Heart right ventricle (tissue), 16 donors: ENCODE measurements around the gene ZNF490. TPM values are rescaled to one million over a fixed set of nuclear protein-coding genes. Genes with fewer than 3 reads are reported as not detected.
"Not testable (repeated sequence)": the region's sequence is repeated elsewhere in the genome, so short reads cannot be mapped to it uniquely, and the experiment has no call there.

ENCODE experiments used
- ATAC-seq, 8 donors: fragments of 200-7000 bp; cut with Tn5 transposase; one replicate each; pipeline ENCODE4 v1.9.1; 2020; ENCODE audit warnings: mild to moderate bottlenecking in 8 of 8, moderate library complexity in 8 of 8, moderate number of reproducible peaks in 1 of 8
- DNase-seq, 2 donors: peaks; one replicate each; pipeline ENCODE4 v3.0.0-alpha.2; 2020
- H3K27ac ChIP-seq, 10 donors: fragments of 200-600 bp; sonication (generic) in 2 of 10; one replicate each; pipeline versions ENCODE4 v1.5.0 to v1.8.0; 2020 to 2022; ENCODE audit warnings: mild to moderate bottlenecking in 3 of 10
- H3K27me3 ChIP-seq, 7 donors: fragments of 200-600 bp; one replicate each; pipeline ENCODE4 v1.8.0; 2021 to 2022; ENCODE audit warnings: mild to moderate bottlenecking in 2 of 7
- H3K36me3 ChIP-seq, 9 donors: fragments of 200-600 bp; sonication (generic) in 1 of 9; one replicate each; pipeline versions ENCODE4 v1.5.0 to v1.8.0; 2020 to 2022; ENCODE audit warnings: mild to moderate bottlenecking in 2 of 9
- H3K4me1 ChIP-seq, 9 donors: fragments of 200-600 bp; sonication (generic) in 1 of 9; one replicate each; pipeline versions ENCODE4 v1.5.0 to v1.8.0; 2020 to 2022; ENCODE audit warnings: mild to moderate bottlenecking in 4 of 9
- H3K4me3 ChIP-seq, 10 donors: fragments of 200-600 bp; sonication (generic) in 2 of 10; one replicate each; pipeline versions ENCODE4 v1.5.0 to v1.8.0; 2020 to 2022; ENCODE audit warnings: mild to moderate bottlenecking in 7 of 10, moderate library complexity in 2 of 10
- H3K9me3 ChIP-seq, 11 donors: fragments of 200-600 bp in 10 of 11; sonication (generic) in 2 of 11; one replicate each; pipeline versions ENCODE4 v1.5.0 to v1.8.0; 2013 to 2022; ENCODE audit warnings: mild to moderate bottlenecking in 2 of 11, control low read depth in 1 of 11, moderate library complexity in 1 of 11
- CTCF ChIP-seq, 9 donors: fragments of 200-600 bp; sonication (generic) in 2 of 9; IDR thresholded peaks; one replicate each; pipeline versions ENCODE4 v1.5.0 to v1.8.0; 2021 to 2022; ENCODE audit warnings: antibody characterized with exemption in 9 of 9, mild to moderate bottlenecking in 5 of 9, moderate library complexity in 1 of 9
- WGBS, 2 donors: extraction: QIAGEN DNeasy Blood & Tissue Kit; methylation state at CpG; one replicate each; pipeline ENCODE4 v1.1.7; 2013; ENCODE audit warnings: inconsistent platforms in 1 of 2; 5-methylcytosine and 5-hydroxymethylcytosine counted together
- intact Hi-C, 10 donors: fragments of 100-400 bp; cut with DNase I; formaldehyde crosslinking; loops; one replicate each; pipeline versions ENCODE4 v1.11.1 to v1.14.2; 2022
- polyA plus RNA-seq, 2 donors: library from polyadenylated mRNA; stranded (reverse); fragments of 200-250 nt; gene quantifications; one replicate each; pipeline ENCODE4 v1.2.3, GENCODE V29; 2013
- total RNA-seq, 10 donors: library from RNA; stranded (reverse); fragmentation: NEBNext Ultra II Directional in 3 of 10; extraction: Animal tissue kit (Norgen Biotek cat#: 25700) in 3 of 10; gene quantifications; one replicate each; pipeline versions ENCODE4 v1.2.1 to v1.2.4, GENCODE V29; 2021 to 2023
- donor health status: Arrhythmogenic right ventricular cardiomyopathy.
- donor health status: ischemic (EF 13 %, LVEDD 7.1; RV severe dilation, severe dysfunction).
- donor health status: healthy with polysubstance abuse.
- donor health status: DM: no; HTN: yes; CAD: no.
- donor health status: DM: no; HTN: no; CAD: no.
- donor health status: ischemic (EF 25% LVEDD 6.9; RV normal size, moderate dysfunction).
- donor health status: ischemic (EF 25% LVEDD 5.7; RV mildly dilated, moderate dysfunction).
- donor health status: healthy.
- donor health status: DM: yes; HTN: yes; CAD: no.
- donor health status: Ischemic cardiomyopathy.
- donor health status: ischemic (EF 35%, LVEDD 5.7; RV mildly dilated, moderate dysfunction).
- donor health status: nonischemic (EF 11% LVEDD 7.7; RV severe dilation, severe dysfunction).
- donor health status: DM: yes; HTN: yes; CAD: no.
- donor health status: PGD.
- donor health status: ischemic (EF 29% LVEDD 5.4; RV normal size, mild dysfunction).
- donor health status: nonischemic (EF 23%, LVEDD 6.1; RV moderate dilation, normal function).

ZNF490 gene
- total and polyA plus RNA-seq, 12 donors: 0.22 to 7.2 (median 5.2) TPM

- intact Hi-C loops: loop anchor here in 2 of 10 donors (10.0 kb wide), 1 partner anchor 107 kb away; no protein-coding TSS in a partner anchor
Observed at GRCh38 chr19:12567951-12568350, 42.7 kb downstream of the ZNF490 start.

GRCh38 chr19:12566380-12566779 is 44.2 kb downstream of the ZNF490 start:
- 86 to 93% methylated on average over 4 to 5 of the region's 5 CpGs for WGBS, 2 donors

More at GRCh38 chr19:12567951-12568350, 42.7 kb downstream of the ZNF490 start:
- TF ChIP-seq CTCF (IDR thresholded peaks at IDR 0.05): no peak
- no peak for ATAC-seq
- Histone ChIP-seq H3K9me3 (no peaks in the 10 kb centered on the region), H3K4me3 (no peak overlapping the region), H3K36me3 (no peaks in the 10 kb centered on the region), H3K27ac (no peak overlapping the region), H3K4me1 (peaks cover 0 to 8% (median 0%) of the 10 kb centered on the region in 9 donors), H3K27me3 (no peaks in the 10 kb centered on the region)
- 85% methylated on average over 4 of the region's 4 CpGs for WGBS, 2 donors
- DNase-seq: no peak

DNA sequence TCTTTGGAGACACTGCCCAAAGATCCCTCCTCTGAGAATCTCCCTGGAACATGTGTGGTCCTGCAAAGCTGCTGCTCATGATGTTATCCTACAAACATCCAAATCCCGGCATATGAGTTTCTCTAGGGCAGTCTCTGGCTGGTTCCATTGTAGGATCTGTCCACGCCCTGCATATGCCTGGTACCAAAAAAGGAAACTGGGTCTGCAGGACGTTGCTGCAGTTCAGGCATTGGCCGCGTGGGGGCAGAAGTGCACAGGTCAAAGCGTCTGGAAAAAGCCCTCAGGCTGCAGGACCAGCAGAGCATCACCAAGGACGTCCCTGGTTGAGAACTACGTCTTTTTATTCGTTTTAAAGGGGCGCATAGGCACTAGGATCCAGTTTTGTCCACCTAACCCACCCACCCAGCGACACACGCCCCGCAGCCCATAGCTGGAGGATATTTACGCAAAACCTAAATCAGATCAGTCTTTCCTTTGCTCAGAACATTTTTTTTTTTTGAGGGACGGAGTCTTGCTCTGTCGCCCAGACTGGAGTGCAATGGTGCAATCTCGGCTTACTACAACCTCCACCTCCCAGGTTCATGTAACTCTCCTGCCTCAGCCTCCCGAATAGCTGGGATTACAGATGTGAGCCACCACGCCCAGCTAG is 46.5 kb downstream of the ZNF490 start:
- peak; percentile 89 to 94 (median 92) for ATAC-seq
- Histone ChIP-seq H3K27ac (no peak overlapping the region), H3K36me3 (no peaks in the 10 kb centered on the region), H3K9me3 (no peaks in the 10 kb centered on the region), H3K27me3 (no peaks in the 10 kb centered on the region), H3K4me3 (no peak overlapping the region), H3K4me1 (peaks cover 0 to 8% (median 0%) of the 10 kb centered on the region in 9 donors)
- peak; percentile 89 to 91 for DNase-seq
- intact Hi-C loops: loop anchor here in 9 of 10 donors (5.0 to 10.0 kb wide), 5 partner anchors 103 to 283 kb away; partner anchors contain the start of genes MAN2B1 (in 2 of the 9) and WDR83 (in 2 of the 9)
- TF ChIP-seq CTCF (IDR thresholded peaks at IDR 0.05): peak; percentile 89 to 98 (median 97)
- 19 to 20% methylated on average over 19 of the region's 19 CpGs for WGBS, 2 donors

More at GRCh38 chr19:12566380-12566779, 44.2 kb downstream of the ZNF490 start:
- H3K4me3 ChIP-seq, H3K9me3 ChIP-seq, ATAC-seq, H3K27me3 ChIP-seq, H3K4me1 ChIP-seq, H3K36me3 ChIP-seq, DNase-seq, H3K27ac ChIP-seq: not testable (repeated sequence)
- intact Hi-C loops: loop anchor here in 2 of 10 donors (10.0 kb wide), 1 partner anchor 108 kb away; no protein-coding TSS in a partner anchor

- Histone ChIP-seq H3K27me3 (peaks cover 0 to 5% (median 0%) of the 10 kb centered on the region in 7 donors), H3K4me3 (peak overlapping the region in 1 of 10 donors; percentile 5), H3K9me3 (no peaks in the 10 kb centered on the region), H3K27ac (no peak overlapping the region), H3K4me1 (peaks cover 0 to 21% (median 12%) of the 10 kb centered on the region in 9 donors), H3K36me3 (no peaks in the 10 kb centered on the region)
- peak in 3 of 9 donors; percentile 8 to 14 (median 12) for TF ChIP-seq CTCF (IDR thresholded peaks at IDR 0.05)
- DNase-seq: no peak
- ATAC-seq: no peak
- intact Hi-C loops: loop anchor here in 1 of 10 donors (5.0 kb wide), 1 partner anchor 418 kb away; no protein-coding TSS in a partner anchor
- 33 to 36% methylated on average over 39 of the region's 39 CpGs for WGBS, 2 donors
Observed at GRCh38 chr19:12555456-12555930, 55.1 kb downstream of the ZNF490 start.
